GM19043 (cell line): ENCODE data around the gene CXCL14.
"Not testable (repeated sequence)": the region's sequence is repeated elsewhere in the genome, so short reads cannot be mapped to it uniquely, and the experiment has no call there.

Experiments used
- ATAC-seq: cut with Tn5 transposase; IDR thresholded peaks from one replicate; pipeline ENCODE4 v1.9.1; 2021; ENCODE audit warnings: low read depth; ENCODE audit not compliant: unreplicated experiment

CXCL14 gene

GRCh38 chr5:135546912-135547311 is 31.9 kb downstream of the CXCL14 start:
- ATAC-seq: no peak

GRCh38 chr5:135546101-135546500 is 32.7 kb downstream of the CXCL14 start:
- ATAC-seq: no peak

- no peak for ATAC-seq
Observed at GRCh38 chr5:135545099-135545498, 33.7 kb downstream of the CXCL14 start.

DNA sequence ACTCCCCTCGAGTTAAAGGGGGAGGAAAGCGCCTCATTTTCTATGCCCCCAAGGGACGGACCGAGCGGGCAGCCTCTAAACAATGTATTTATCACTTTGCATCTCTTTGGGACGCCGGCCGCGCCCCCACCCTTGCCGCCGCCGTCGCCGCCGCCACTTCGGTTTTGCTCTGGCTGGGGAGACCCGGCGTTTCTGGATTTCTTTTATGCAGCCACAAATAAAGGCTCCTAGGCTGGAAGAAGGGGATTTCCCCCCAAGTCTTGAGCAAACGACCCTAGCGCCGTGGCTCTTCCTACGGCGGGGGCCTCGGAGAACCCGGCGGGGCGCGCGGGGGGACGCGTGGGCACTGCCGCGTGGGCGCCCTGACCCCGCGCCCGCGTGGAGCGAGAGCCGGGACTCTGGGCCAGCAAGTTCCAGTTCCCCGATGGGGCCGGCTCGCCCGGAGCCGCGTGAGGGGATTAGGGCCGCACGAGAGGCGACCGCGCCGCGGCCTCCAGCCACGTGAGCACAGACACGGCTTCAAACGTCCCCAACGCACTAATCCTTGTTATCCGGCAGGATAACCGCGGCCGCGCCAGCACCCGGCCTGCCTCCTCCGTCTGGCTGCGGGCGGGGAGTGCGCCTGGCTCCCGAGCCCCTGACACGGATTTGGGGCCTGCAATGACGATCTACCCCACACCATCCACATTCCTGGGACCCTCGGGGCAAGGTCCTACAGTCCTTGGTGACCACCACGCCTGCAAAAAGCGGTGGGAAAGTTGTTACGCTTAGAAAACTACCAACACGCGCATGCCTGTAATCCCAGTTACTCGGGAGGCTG is 35.1 kb downstream of the CXCL14 start:
- no peak for ATAC-seq

- ATAC-seq: no peak
Observed at GRCh38 chr5:135543001-135543484, 35.7 kb downstream of the CXCL14 start.

GRCh38 chr5:135541807-135542502 is 36.8 kb downstream of the CXCL14 start:
- ATAC-seq: no peak

DNA sequence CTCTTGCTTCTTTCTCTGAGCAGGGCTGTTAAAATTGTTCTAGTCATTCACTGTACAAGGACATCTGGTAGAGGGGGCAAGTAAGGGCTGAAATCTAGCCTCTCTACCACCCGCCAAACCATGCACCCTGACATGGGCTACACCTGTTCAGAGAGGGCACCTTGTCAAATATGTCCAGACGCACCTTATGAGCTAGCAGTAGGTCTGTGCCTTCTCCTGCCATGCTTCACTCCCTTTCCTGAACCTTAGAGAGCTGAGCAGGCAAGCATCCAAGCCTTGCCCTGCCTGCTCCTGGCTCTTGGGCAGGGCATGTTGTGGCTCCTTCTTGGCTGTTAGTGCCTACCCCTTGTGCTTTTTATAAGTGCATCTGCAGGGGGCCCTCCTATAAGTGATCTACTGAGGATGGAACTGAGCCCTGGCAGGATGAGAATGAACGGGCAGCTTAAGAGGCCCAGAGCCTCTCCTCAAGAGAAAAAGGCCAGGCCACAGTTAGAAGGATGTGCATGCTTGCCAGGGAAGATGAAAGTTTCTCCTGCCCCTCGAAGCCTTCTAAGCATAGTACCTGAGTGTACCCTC is 39.3 kb downstream of the CXCL14 start:
- ATAC-seq: no peak

- no peak for ATAC-seq
Observed at GRCh38 chr5:135538261-135538660, 40.5 kb downstream of the CXCL14 start.

DNA sequence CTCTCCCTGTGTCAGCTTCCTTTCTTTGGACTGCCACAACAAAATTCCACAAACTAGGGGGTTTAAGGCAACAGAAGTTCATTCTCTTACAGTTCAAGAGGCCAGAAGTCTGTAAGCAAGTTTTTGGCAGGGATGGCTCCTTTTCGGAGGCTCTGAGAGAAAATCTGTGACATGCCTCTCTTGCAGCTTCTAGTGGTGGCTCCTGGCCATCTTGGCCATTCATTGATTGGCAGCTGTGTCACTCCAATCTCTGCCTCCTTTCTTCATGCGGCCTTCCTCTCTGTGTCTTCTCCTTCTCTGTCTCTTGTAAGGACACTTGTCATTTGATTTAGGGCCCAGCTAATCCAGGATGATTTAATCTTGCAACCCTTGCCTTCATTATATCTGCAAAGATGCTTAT is 41.0 kb downstream of the CXCL14 start:
- ATAC-seq: no peak

DNA sequence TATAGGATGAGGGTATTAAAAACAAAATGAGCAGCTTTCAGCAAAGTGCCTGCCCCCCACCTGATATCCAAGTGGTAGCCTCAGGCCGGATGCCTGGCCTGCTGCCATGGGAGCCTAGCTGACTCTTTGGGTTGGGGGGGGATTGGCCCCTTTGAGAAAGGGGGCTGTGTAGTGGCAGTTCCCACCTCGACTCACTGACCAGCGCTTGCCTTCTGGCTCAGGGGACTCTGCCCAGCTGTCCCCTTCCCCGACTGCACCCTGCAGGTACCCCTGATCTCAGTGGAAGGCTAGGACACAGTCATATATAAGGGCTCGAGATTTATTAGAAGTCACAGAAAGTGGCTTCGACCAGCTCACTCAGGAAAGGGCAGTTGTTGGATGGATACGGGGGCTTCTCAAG is 41.5 kb downstream of the CXCL14 start:
- no peak for ATAC-seq

DNA sequence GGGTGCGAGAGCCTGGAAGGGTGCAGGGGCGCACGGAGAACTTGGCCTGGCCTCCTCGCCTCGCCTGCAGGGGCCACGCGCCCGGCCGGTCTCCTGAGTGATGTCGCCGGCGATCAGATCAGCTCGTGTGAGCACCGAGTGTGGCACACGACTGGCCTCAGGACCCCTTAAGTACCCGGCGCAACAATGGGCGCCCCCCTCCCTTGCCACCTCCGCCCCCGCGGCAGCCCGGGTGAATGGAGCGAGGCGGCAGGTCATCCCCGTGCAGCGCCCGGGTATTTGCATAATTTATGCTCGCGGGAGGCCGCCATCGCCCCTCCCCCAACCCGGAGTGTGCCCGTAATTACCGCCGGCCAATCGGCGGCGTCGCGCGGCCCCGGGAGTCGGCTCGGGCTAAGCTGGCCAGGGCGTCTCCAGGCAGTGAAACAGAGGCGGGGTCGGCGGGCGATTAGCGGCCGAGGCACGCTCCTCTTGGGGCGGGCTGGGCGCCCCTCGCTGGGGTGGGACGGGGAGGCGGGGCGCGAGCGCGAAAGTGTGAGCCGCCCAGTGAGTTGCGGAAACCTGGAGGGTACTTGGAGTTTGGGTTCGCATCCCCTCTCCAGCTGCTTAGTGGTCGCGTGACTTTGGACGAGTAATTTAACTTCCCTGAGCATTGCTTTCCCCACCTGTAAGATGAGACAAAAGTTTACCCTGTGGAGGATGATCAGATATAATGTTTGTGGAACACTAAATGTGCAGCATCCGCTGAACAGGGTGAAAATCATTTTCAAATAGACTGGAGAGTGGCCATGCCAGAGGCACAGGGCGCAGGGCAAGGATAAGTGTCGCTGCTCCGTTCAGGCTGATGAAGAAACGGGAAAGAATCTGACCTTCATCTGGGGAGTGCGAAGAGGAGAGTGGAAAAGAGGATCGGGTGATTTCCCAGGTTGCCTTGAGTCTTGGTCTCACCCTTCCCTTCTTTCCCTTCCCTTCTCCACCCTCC is 42.7 kb downstream of the CXCL14 start, which contains the start of gene NEUROG1:
Gene NEUROG1 (minus strand): TSS at position 145 of the 982 bp plus-strand sequence. CDS start 274 bp downstream, outside the sequence.
- no peak for ATAC-seq

DNA sequence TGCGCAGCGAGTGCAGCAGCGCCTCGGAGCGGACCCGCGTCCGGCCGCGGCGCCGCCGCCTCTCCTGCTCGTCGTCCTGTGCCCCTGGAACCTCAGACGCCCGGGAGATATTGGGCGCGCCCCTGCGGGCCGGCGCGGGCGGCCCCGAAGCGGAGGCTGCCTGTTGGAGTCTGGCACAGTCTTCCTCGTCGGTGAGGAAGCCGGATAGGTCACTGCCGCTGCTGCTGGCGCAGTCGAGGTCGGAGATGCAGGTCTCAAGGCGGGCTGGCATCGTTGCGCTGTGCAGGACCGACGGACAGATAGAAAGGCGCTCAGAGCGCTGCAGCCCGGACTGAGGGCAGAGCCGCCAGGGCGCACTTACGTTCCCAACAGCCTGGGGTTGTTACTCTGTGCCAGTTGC is 43.4 kb downstream of the CXCL14 start:
- no peak for ATAC-seq

DNA sequence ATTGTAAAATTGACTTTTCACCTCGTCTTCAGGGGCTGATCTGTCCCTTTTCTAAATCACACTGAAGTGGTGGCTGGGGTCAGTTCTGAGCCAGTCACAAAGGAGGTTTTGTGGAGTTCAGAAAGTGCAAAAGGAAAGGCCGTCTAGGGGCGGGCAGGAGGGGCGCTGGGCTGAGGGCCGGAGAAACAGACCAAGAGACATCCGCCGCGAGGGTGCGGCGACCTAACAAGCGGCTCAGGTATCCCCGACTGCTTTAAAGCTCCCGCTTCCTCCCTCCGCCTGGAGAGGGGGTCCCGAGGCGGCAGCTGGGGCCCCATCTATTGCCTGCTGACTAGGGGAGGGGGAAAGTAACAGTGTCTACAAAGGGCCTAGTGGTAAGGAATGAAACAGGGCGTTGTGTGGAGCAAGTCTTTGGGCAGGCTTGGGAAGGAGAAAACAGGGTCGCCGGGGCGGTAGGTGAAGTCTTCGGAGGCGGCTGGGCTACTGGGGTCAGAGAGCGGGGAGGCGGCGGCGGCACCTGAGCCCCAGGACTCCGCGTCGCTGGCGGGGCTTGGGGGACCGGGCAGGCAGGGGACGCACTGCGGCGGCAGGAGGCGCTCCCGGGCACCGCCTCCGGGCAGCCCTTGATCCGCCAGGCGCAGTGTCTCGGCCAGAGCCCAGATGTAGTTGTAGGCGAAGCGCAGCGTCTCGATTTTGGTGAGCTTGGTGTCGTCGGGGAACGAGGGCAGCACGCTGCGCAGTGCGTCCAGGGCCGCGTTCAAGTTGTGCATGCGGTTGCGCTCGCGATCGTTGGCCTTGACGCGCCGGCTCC is 44.0 kb downstream of the CXCL14 start:
- no peak for ATAC-seq

- no peak for ATAC-seq
Observed at GRCh38 chr5:135533794-135534193, 45.0 kb downstream of the CXCL14 start.

DNA sequence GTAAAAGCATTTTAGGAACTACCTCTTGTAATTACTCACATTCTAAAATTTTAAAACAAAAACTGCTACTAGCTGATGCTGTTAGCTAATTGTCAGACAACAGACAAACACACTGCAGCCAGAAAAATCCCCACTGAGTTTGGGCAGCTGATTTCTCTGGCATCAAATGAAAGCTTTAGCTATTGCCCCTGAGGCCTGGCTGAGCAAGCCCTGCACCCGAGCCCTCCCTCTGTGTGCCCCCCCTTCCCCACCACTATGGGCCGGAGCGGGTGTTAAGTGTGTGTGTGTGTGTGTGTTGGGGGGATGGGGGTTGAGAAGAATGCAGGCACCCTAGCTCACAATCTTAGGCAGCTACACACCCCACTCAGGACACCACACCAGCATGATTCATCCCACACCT is 45.5 kb downstream of the CXCL14 start:
- no peak for ATAC-seq

- ATAC-seq: not testable (repeated sequence)
Observed at GRCh38 chr5:135529576-135529975, 49.2 kb downstream of the CXCL14 start.

DNA sequence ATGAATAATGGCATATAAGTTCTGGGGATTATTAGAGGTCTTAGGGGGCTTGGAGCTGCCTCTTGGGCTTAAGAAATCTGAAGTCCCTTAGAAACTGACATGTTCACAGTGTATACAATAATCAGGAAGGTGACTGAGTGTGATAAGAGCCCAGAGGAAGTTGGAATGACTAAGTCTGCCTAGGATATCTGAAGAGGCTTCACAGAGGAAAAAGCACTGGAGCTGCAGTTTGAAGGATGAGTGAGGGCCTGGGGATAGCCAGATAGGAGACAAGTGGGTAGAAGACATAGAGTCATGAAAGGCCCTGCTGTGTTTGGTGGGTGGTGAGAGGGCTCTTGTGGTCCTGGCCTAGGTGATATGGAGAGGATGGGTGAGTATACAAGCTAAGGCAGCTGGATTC is 51.9 kb downstream of the CXCL14 start:
- ATAC-seq: no peak

- ATAC-seq: no peak
Observed at GRCh38 chr5:135521964-135522363, 56.8 kb downstream of the CXCL14 start.
